Lung (tissue), 12 donors: ENCODE measurements around the gene LIPC. TPM values are rescaled to one million over a fixed set of nuclear protein-coding genes. Genes with fewer than 3 reads are reported as not detected.
"Not testable (repeated sequence)": the region's sequence is repeated elsewhere in the genome, so short reads cannot be mapped to it uniquely, and the experiment has no call there.

Source experiments
- ATAC-seq: fragments of 200-7000 bp; cut with Tn5 transposase; one replicate; pipeline ENCODE4 v1.9.1; 2020; ENCODE audit warnings: moderate number of reproducible peaks; ENCODE audit not compliant: insufficient read depth, low FRiP score
- DNase-seq, 3 donors: peaks; one replicate each; pipeline ENCODE4 v3.0.0-alpha.2; 2013 to 2017
- H3K27ac ChIP-seq, 2 donors: one replicate each; pipeline ENCODE4 v1.5.1; 2013; ENCODE audit warnings: mild to moderate bottlenecking in 2 of 2, moderate library complexity in 2 of 2, control low read depth in 1 of 2, inconsistent platforms in 1 of 2, low read depth in 1 of 2, low read length in 1 of 2
- H3K27me3 ChIP-seq, 3 donors: one replicate each; pipeline ENCODE4 v1.5.1; 2013; ENCODE audit warnings: low read length in 2 of 3; ENCODE audit not compliant: control insufficient read depth in 3 of 3, insufficient read depth in 3 of 3
- H3K36me3 ChIP-seq, 4 donors: one replicate each; pipeline ENCODE4 v1.5.1; 2013; ENCODE audit warnings: low read length in 4 of 4, mild to moderate bottlenecking in 1 of 4, moderate library complexity in 1 of 4; ENCODE audit not compliant: control insufficient read depth in 4 of 4, insufficient read depth in 4 of 4
- H3K4me1 ChIP-seq, 5 donors: one replicate each; pipeline ENCODE4 v1.5.1; 2013; ENCODE audit warnings: low read length in 5 of 5, mild to moderate bottlenecking in 2 of 5, moderate library complexity in 1 of 5; ENCODE audit not compliant: control insufficient read depth in 5 of 5, insufficient read depth in 5 of 5
- H3K4me3 ChIP-seq: one replicate; pipeline ENCODE4 v1.5.1; 2013; ENCODE audit warnings: mild to moderate bottlenecking, control low read depth, moderate library complexity
- H3K9ac ChIP-seq, 2 donors: one replicate each; pipeline ENCODE4 v1.5.1; 2013; ENCODE audit warnings: low read length in 2 of 2, control low read depth in 1 of 2; ENCODE audit not compliant: insufficient read depth in 1 of 2
- H3K9me3 ChIP-seq, 4 donors: one replicate each; pipeline ENCODE4 v1.5.1; 2013; ENCODE audit warnings: low read length in 3 of 4, mild to moderate bottlenecking in 1 of 4, moderate library complexity in 1 of 4; ENCODE audit not compliant: control insufficient read depth in 4 of 4, insufficient read depth in 3 of 4
- CTCF ChIP-seq: IDR thresholded peaks from 2 replicates; pipeline ENCODE4 v1.5.1; 2012; ENCODE audit warnings: mild to moderate bottlenecking; ENCODE audit errors: control extremely low read depth, extremely low read depth
- WGBS, 2 donors: extraction: QIAGEN DNeasy Blood & Tissue Kit; methylation state at CpG; one replicate each; pipeline ENCODE4 v1.1.7; 2013; 5-methylcytosine and 5-hydroxymethylcytosine counted together
- polyA plus RNA-seq, 2 donors: library from polyadenylated mRNA; stranded (reverse); fragments of 200-250 nt; gene quantifications; one replicate each; pipeline ENCODE4 v1.2.1, GENCODE V29; 2013
- total RNA-seq, 2 donors: library from RNA; depleted of rRNA in 1 of 2; stranded (reverse); fragments of >200 nt in 1 of 2; gene quantifications; one replicate each; pipeline ENCODE4 v1.2.1, GENCODE V29; 2014 to 2021
- donor health status: control.
- donor health status: control.
- donor health status: Bipolar disorder and iron deficiency.
- donor health status: healthy.
- donor health status: DM: yes; HTN: yes; CAD: no.

LIPC gene
- total and polyA plus RNA-seq, 4 donors, result 0.20 to 0.57 (median 0.40) TPM

GRCh38 chr15:58602823-58603222, 171.0 kb downstream of the LIPC start:
- Histone ChIP-seq H3K9ac (no peak overlapping the region), H3K36me3 (peaks cover 4 to 13% (median 9%) of the 10 kb centered on the region in 4 donors), H3K4me3 (no peak overlapping the region), H3K27me3 (no peaks in the 10 kb centered on the region), H3K4me1 (peaks cover 0 to 4% (median 0%) of the 10 kb centered on the region in 5 donors), H3K9me3 (no peaks in the 10 kb centered on the region), H3K27ac (no peak overlapping the region)
- ATAC-seq (no peak), DNase-seq (no peak)
- WGBS, 2 donors, result 85 to 90% methylated on average over 2 of the region's 2 CpGs
- TF ChIP-seq CTCF, result no peak

- ATAC-seq, result not testable (repeated sequence)
Observed at GRCh38 chr15:58603927-58604326, 172.1 kb downstream of the LIPC start.

GRCh38 chr15:58604455-58604923, 172.7 kb downstream of the LIPC start:
- H3K9me3 ChIP-seq, result no peaks in the 10 kb centered on the region
- ATAC-seq (no peak), DNase-seq (no peak)
- H3K4me1 ChIP-seq, result peaks cover 0 to 4% (median 0%) of the 10 kb centered on the region in 5 donors
- no peak overlapping the region for H3K27ac ChIP-seq
- H3K4me3 ChIP-seq, result no peak overlapping the region
- H3K27me3 ChIP-seq, result no peaks in the 10 kb centered on the region
- peaks cover 6 to 22% (median 9%) of the 10 kb centered on the region in 4 donors for H3K36me3 ChIP-seq
- WGBS, 2 donors, result 88 to 90% methylated on average over 4 of the region's 4 CpGs
- no peak for TF ChIP-seq CTCF
- no peak overlapping the region for H3K9ac ChIP-seq

More at GRCh38 chr15:58603927-58604326, 172.1 kb downstream of the LIPC start:
- not testable (repeated sequence) for H3K4me1 ChIP-seq, H3K9me3 ChIP-seq, H3K9ac ChIP-seq, DNase-seq, H3K4me3 ChIP-seq, H3K27ac ChIP-seq, H3K27me3 ChIP-seq
- 92 to 98% methylated on average over 8 of the region's 8 CpGs for WGBS, 2 donors
- peaks cover 6 to 17% (median 9%) of the 10 kb centered on the region in 4 donors for H3K36me3 ChIP-seq

GRCh38 chr15:58605931-58606530, 174.2 kb downstream of the LIPC start:
- 91 to 94% methylated on average over 3 of the region's 3 CpGs for WGBS, 2 donors
- DNase-seq, result no peak
- ATAC-seq, result no peak

More at GRCh38 chr15:58605931-58606530, 174.2 kb downstream of the LIPC start:
- Histone ChIP-seq H3K9ac (no peak overlapping the region), H3K36me3 (peaks cover 5 to 22% (median 16%) of the 10 kb centered on the region in 4 donors), H3K27me3 (no peaks in the 10 kb centered on the region), H3K27ac (no peak overlapping the region), H3K4me3 (no peak overlapping the region), H3K9me3 (no peaks in the 10 kb centered on the region), H3K4me1 (peaks cover 0 to 4% (median 0%) of the 10 kb centered on the region in 5 donors)
- TF ChIP-seq CTCF, result no peak
